ENCODE measurements around the gene AKT2.

AKT2 gene

GRCh38 chr19:40223135-40223822, 61.9 kb downstream of the AKT2 start:
- Histone ChIP-seq H3K27me3 (ENCODE audit: insufficient read depth, low read length, poor library complexity, severe bottlenecking) (no peaks in the 10 kb centered on the region), H3F3A (ENCODE audit: low read depth) (no peaks in the 10 kb centered on the region), H3K9ac (ENCODE audit: low read depth, low read length, poor library complexity, severe bottlenecking) (no peak overlapping the region), H3K4me2 (ENCODE audit: low read depth, low read length, poor library complexity, severe bottlenecking) (no peak overlapping the region), H3K36me3 (ENCODE audit: insufficient read depth, low read length) (no peaks in the 10 kb centered on the region), H3K4me1 (ENCODE audit: insufficient read depth, low read length, poor library complexity, severe bottlenecking) (no peaks in the 10 kb centered on the region), H3K9me2 (replicated peaks; ENCODE audit: low read depth, low read length) (no peaks in the 10 kb centered on the region), H4K20me1 (ENCODE audit: insufficient read depth, low read length, poor library complexity, severe bottlenecking) (no peaks in the 10 kb centered on the region), H2AFZ (ENCODE audit: low read length) (no peak overlapping the region), H3K4me3 (ENCODE audit: low read length, poor library complexity, severe bottlenecking) (no peak overlapping the region), H3K9me3 (ENCODE audit: insufficient read depth, low read depth, low read length) (no peaks in the 10 kb centered on the region), H3K79me2 (ENCODE audit: insufficient read depth, low read length) (no peaks in the 10 kb centered on the region)
- no peak for TF ChIP-seq EZH2phosphoT487 (IDR thresholded peaks at IDR 0.05; ENCODE audit: borderline replicate concordance)
- no peak for TF ChIP-seq CTCF (conservative IDR thresholded peaks at IDR 0.05; ENCODE audit: low read length)

GRCh38 chr19:40221858-40222619, 63.1 kb downstream of the AKT2 start:
- Histone ChIP-seq H2AFZ (ENCODE audit: low read length) (no peak overlapping the region), H3K9ac (ENCODE audit: low read depth, low read length, poor library complexity, severe bottlenecking) (no peak overlapping the region), H3K4me3 (ENCODE audit: low read length, poor library complexity, severe bottlenecking) (no peak overlapping the region), H3K27me3 (ENCODE audit: insufficient read depth, low read length, poor library complexity, severe bottlenecking) (no peaks in the 10 kb centered on the region), H3K36me3 (ENCODE audit: insufficient read depth, low read length) (no peaks in the 10 kb centered on the region), H3K9me3 (ENCODE audit: insufficient read depth, low read depth, low read length) (no peaks in the 10 kb centered on the region), H3K4me1 (ENCODE audit: insufficient read depth, low read length, poor library complexity, severe bottlenecking) (no peaks in the 10 kb centered on the region), H3K79me2 (ENCODE audit: insufficient read depth, low read length) (no peaks in the 10 kb centered on the region), H3K4me2 (ENCODE audit: low read depth, low read length, poor library complexity, severe bottlenecking) (no peak overlapping the region), H4K20me1 (ENCODE audit: insufficient read depth, low read length, poor library complexity, severe bottlenecking) (no peaks in the 10 kb centered on the region), H3K9me2 (replicated peaks; ENCODE audit: low read depth, low read length) (no peaks in the 10 kb centered on the region), H3F3A (ENCODE audit: low read depth) (no peaks in the 10 kb centered on the region)
- TF ChIP-seq EZH2phosphoT487 (IDR thresholded peaks at IDR 0.05; ENCODE audit: borderline replicate concordance), result no peak
- TF ChIP-seq CTCF (conservative IDR thresholded peaks at IDR 0.05; ENCODE audit: low read length), result peak; percentile 88

- no peak for TF ChIP-seq CTCF (conservative IDR thresholded peaks at IDR 0.05; ENCODE audit: low read length)
- no peak for TF ChIP-seq EZH2phosphoT487 (IDR thresholded peaks at IDR 0.05; ENCODE audit: borderline replicate concordance)
- no peaks in the 10 kb centered on the region for H3K79me2 ChIP-seq (ENCODE audit: insufficient read depth, low read length)
- no peak overlapping the region for H3K4me3 ChIP-seq (ENCODE audit: low read length, poor library complexity, severe bottlenecking)
- no peaks in the 10 kb centered on the region for H3F3A ChIP-seq (ENCODE audit: low read depth)
- no peak overlapping the region for H3K9ac ChIP-seq (ENCODE audit: low read depth, low read length, poor library complexity, severe bottlenecking)
- H2AFZ ChIP-seq (ENCODE audit: low read length), result no peak overlapping the region
- H3K36me3 ChIP-seq (ENCODE audit: insufficient read depth, low read length), result no peaks in the 10 kb centered on the region
- no peaks in the 10 kb centered on the region for H3K9me3 ChIP-seq (ENCODE audit: insufficient read depth, low read depth, low read length)
- H3K27me3 ChIP-seq (ENCODE audit: insufficient read depth, low read length, poor library complexity, severe bottlenecking), result no peaks in the 10 kb centered on the region
- H4K20me1 ChIP-seq (ENCODE audit: insufficient read depth, low read length, poor library complexity, severe bottlenecking), result no peaks in the 10 kb centered on the region
- no peaks in the 10 kb centered on the region for H3K4me1 ChIP-seq (ENCODE audit: insufficient read depth, low read length, poor library complexity, severe bottlenecking)
- no peaks in the 10 kb centered on the region for H3K9me2 ChIP-seq (replicated peaks; ENCODE audit: low read depth, low read length)
- no peak overlapping the region for H3K4me2 ChIP-seq (ENCODE audit: low read depth, low read length, poor library complexity, severe bottlenecking)
Measured at GRCh38 chr19:40220674-40221073, 64.5 kb downstream of the AKT2 start.

Measured in Loucy (cell line).